ENCODE data around the gene KRTAP12-4.
"Not testable (repeated sequence)": the region's sequence is repeated elsewhere in the genome, so short reads cannot be mapped to it uniquely, and the experiment has no call there.

- TF ChIP-seq POLR2A (IDR thresholded peaks at IDR 0.05; ENCODE audit: low read depth, low read length); POLR2AphosphoS5 (IDR thresholded peaks at IDR 0.05; ENCODE audit: low read depth, low read length); SPI1 (IDR thresholded peaks at IDR 0.05; ENCODE audit: low read depth, low read length); TAF1 (IDR thresholded peaks at IDR 0.05; ENCODE audit: low read depth, low read length); PAX5 (IDR thresholded peaks at IDR 0.05; ENCODE audit: insufficient read depth, low read length, severe bottlenecking): not testable (repeated sequence)
These were observed 16.6 kb downstream of the KRTAP12-4 start for GRCh38 chr21:44637851-44638348.

Measured in GM12891 (cell line).